Right lobe of liver (tissue), 6 donors: Measurements from ENCODE around the gene STK4. TPM values are rescaled to one million over a fixed set of nuclear protein-coding genes. Genes with fewer than 3 reads are reported as not detected.

Source experiments
- ATAC-seq, 4 donors: fragments of 200-7000 bp; cut with Tn5 transposase; one replicate each; pipeline ENCODE4 v1.9.1; 2020; ENCODE audit warnings: mild to moderate bottlenecking in 4 of 4, moderate library complexity in 4 of 4
- DNase-seq, 3 donors: peaks; one replicate each; pipeline ENCODE4 v3.0.0-alpha.2; 2020
- H3K27ac ChIP-seq, 3 donors: fragments of 200-600 bp; one replicate each; pipeline ENCODE4 v1.8.0; 2022
- H3K27me3 ChIP-seq, 2 donors: fragments of 200-600 bp; one replicate each; pipeline ENCODE4 v1.8.0; 2022
- H3K36me3 ChIP-seq, 4 donors: fragments of 200-600 bp; sonication (generic) in 1 of 4; one replicate each; pipeline versions ENCODE4 v1.5.1 to v1.8.0; 2017 to 2022; ENCODE audit warnings: control low read depth in 1 of 4
- H3K4me1 ChIP-seq, 4 donors: fragments of 200-600 bp; sonication (generic) in 1 of 4; one replicate each; pipeline versions ENCODE4 v1.5.1 to v1.8.0; 2017 to 2022; ENCODE audit warnings: control low read depth in 1 of 4
- H3K4me3 ChIP-seq, 3 donors: fragments of 200-600 bp; one replicate each; pipeline ENCODE4 v1.8.0; 2022
- H3K9me3 ChIP-seq, 4 donors: fragments of 200-600 bp; sonication (generic) in 1 of 4; one replicate each; pipeline versions ENCODE4 v1.5.1 to v1.8.0; 2017 to 2022; ENCODE audit warnings: control low read depth in 1 of 4
- CTCF ChIP-seq, 4 donors: fragments of 200-600 bp in 3 of 4; fragments of 450-650 bp in 1 of 4; IDR thresholded peaks; one replicate each; pipeline versions ENCODE4 v1.5.1 to v1.8.0; 2016 to 2022; ENCODE audit warnings: antibody characterized with exemption in 4 of 4, mild to moderate bottlenecking in 2 of 4
- POLR2A ChIP-seq: fragments of 450-650 bp; IDR thresholded peaks from one replicate; pipeline ENCODE4 v1.6.1; 2017; ENCODE audit warnings: antibody characterized with exemption, mild to moderate bottlenecking
- WGBS: methylation state at CpG from one replicate; pipeline ENCODE4 v1.1.6; 2018; ENCODE audit warnings: low coverage, low lambda C conversion rate; ENCODE audit not compliant: insufficient coverage; ENCODE audit errors: missing lambda C conversion rate; 5-methylcytosine and 5-hydroxymethylcytosine counted together
- intact Hi-C, 2 donors: fragments of 100-400 bp; cut with DNase I; formaldehyde crosslinking; loops; one replicate each; pipeline versions ENCODE4 v1.11.2 to v1.14.1; 2022
- total RNA-seq, 6 experiments: library from RNA; depleted of rRNA in 2 of 6; stranded (reverse); fragments of >200 nt in 2 of 6; fragmentation: NEBNext Ultra II Directional in 3 of 6; extraction: Animal tissue kit (Norgen Biotek cat#: 25700) in 3 of 6; gene quantifications; one replicate each; pipeline versions ENCODE4 v1.1.0 to v1.2.4, GENCODE V29; 2016 to 2023
- donor health status: DM: no; HTN: yes; CAD: no.
- donor health status: DM: no; HTN: no; CAD: no.
- donor health status: DM: no; HTN: no; CAD: no.
- donor health status: DM: no; HTN: yes; CAD: no.
- donor health status: DM: no; HTN: yes; CAD: no.

STK4 gene
- total RNA-seq, 6 experiments from 2014 or later, result 9.7 to 17.5 (median 13.4) TPM

GRCh38 chr20:45105317-45105716 lies 139.0 kb downstream of the STK4 start:
- no peaks in the 10 kb centered on the region for H3K9me3 ChIP-seq
- no peaks in the 10 kb centered on the region for H3K4me1 ChIP-seq
- H3K27ac ChIP-seq, result no peak overlapping the region
- H3K36me3 ChIP-seq, result no peaks in the 10 kb centered on the region
- intact Hi-C loops, result no loop called here
- no peak overlapping the region for H3K4me3 ChIP-seq
- 65% methylated on average over 2 of the region's 2 CpGs for WGBS
- TF ChIP-seq CTCF (IDR thresholded peaks at IDR 0.05), result no peak
- TF ChIP-seq POLR2A, result no peak
- no peaks in the 10 kb centered on the region for H3K27me3 ChIP-seq
- DNase-seq (no peak), ATAC-seq (no peak)

GRCh38 chr20:45109634-45110033 lies 143.3 kb downstream of the STK4 start:
- 63% methylated on average over 8 of the region's 8 CpGs for WGBS
- intact Hi-C loops, result no loop called here
- DNase-seq, result no peak

GRCh38 chr20:45110301-45110700 lies 144.0 kb downstream of the STK4 start:
- ATAC-seq (no peak), DNase-seq (no peak)
- Histone ChIP-seq H3K27me3 (no peaks in the 10 kb centered on the region), H3K36me3 (no peaks in the 10 kb centered on the region), H3K27ac (no peak overlapping the region), H3K9me3 (no peaks in the 10 kb centered on the region), H3K4me1 (no peaks in the 10 kb centered on the region), H3K4me3 (no peak overlapping the region)
- WGBS, result no CpG with 5 or more reads among the region's 11 CpGs
- intact Hi-C loops, result no loop called here
- TF ChIP-seq POLR2A (no peak), CTCF (IDR thresholded peaks at IDR 0.05) (no peak)

More at GRCh38 chr20:45109634-45110033, 143.3 kb downstream of the STK4 start:
- H3K27me3 ChIP-seq, result no peaks in the 10 kb centered on the region
- no peak overlapping the region for H3K4me3 ChIP-seq
- TF ChIP-seq CTCF (IDR thresholded peaks at IDR 0.05) (no peak), POLR2A (no peak)
- H3K27ac ChIP-seq, result no peak overlapping the region
- no peaks in the 10 kb centered on the region for H3K4me1 ChIP-seq
- peak in 1 of 4 donors; percentile 13 for ATAC-seq
- no peaks in the 10 kb centered on the region for H3K36me3 ChIP-seq
- no peaks in the 10 kb centered on the region for H3K9me3 ChIP-seq

- ATAC-seq (no peak), DNase-seq (no peak)
- no peaks in the 10 kb centered on the region for H3K9me3 ChIP-seq
- intact Hi-C loops, result no loop called here
- no peaks in the 10 kb centered on the region for H3K27me3 ChIP-seq
- no peaks in the 10 kb centered on the region for H3K4me1 ChIP-seq
- no peaks in the 10 kb centered on the region for H3K36me3 ChIP-seq
- no peak overlapping the region for H3K4me3 ChIP-seq
- no peak overlapping the region for H3K27ac ChIP-seq
- WGBS, result 64% methylated on average over 9 of the region's 11 CpGs
- TF ChIP-seq CTCF (IDR thresholded peaks at IDR 0.05) (no peak), POLR2A (no peak)
Measured at GRCh38 chr20:45111285-45111684, 145.0 kb downstream of the STK4 start.
